K562 (cell line): ENCODE measurements around the gene CROCC2. TPM values are rescaled to one million over a fixed set of nuclear protein-coding genes. Genes with fewer than 3 reads are reported as not detected.

Experiments used
- ATAC-seq: fragments of 200-7000 bp; cut with Tn5 transposase; 3 replicates; pipeline ENCODE4 v1.9.1; 2020; ENCODE audit warnings: moderate library complexity
- BruUV-seq: library from RNA; stranded (reverse); fragments of 400-500 nt; replicated peaks from 2 replicates; lab custom pipeline; 2021; lab: Mats Ljungman, UMichigan
- CTCF ChIA-PET: fragments of 300-600 bp; formaldehyde crosslinking; extraction: SDS; loops from one replicate; lab custom pipeline; 2021; ENCODE audit warnings: low intra/inter-chr PET ratio; lab: Yijun Ruan, JAX
- POLR2A ChIA-PET: fragments of 300-600, 350-650 bp; sonication (Branson Sonifier 250); formaldehyde crosslinking; extraction: SDS; loops from one replicate; lab custom pipeline; 2021; ENCODE audit warnings: antibody characterized with exemption, inconsistent platforms; lab: Yijun Ruan, JAX
- DNase-seq, 4 experiments: peaks; one replicate each; pipeline versions ENCODE4 v3.0.0 to v3.0.0-alpha.2; 2011 to 2018; ENCODE audit warnings: low spot score in 3 of 4, mixed read lengths in 3 of 4; ENCODE audit errors: extremely low read depth in 1 of 4
- FAIRE-seq: peaks from 2 replicates; lab custom pipeline; 2011; peaks lifted over from hg19 to GRCh38; lab: Jason Lieb, UNC
- H2AFZ ChIP-seq: 2 replicates; pipeline ENCODE4 v1.6.0; 2011; ENCODE audit warnings: low read depth, low read length, control low read depth, inconsistent platforms
- H3K27ac ChIP-seq: fragments of 200-600 bp; 3 replicates; pipeline ENCODE4 v1.8.0; 2011; ENCODE audit warnings: low read depth, mild to moderate bottlenecking, control low read depth, inconsistent platforms, low read length, moderate library complexity, mixed read lengths; ENCODE audit errors: extremely low read depth
- H3K27me3 ChIP-seq, 2 experiments: fragments of 300-600 bp in 1 of 2; 2 replicates in 1 of 2; 3 replicates in 1 of 2; pipeline versions ENCODE4 v1.6.0 to v1.8.0; 2011; ENCODE audit warnings: inconsistent platforms in 2 of 2, low read length in 2 of 2, mild to moderate bottlenecking in 1 of 2, mixed read lengths in 1 of 2, moderate library complexity in 1 of 2; ENCODE audit not compliant: control insufficient read depth in 2 of 2, insufficient read depth in 2 of 2
- H3K36me3 ChIP-seq: fragments of 300-600 bp; 3 replicates; pipeline ENCODE4 v1.8.0; 2011; ENCODE audit warnings: mild to moderate bottlenecking, low read length, inconsistent platforms; ENCODE audit not compliant: control insufficient read depth, insufficient read depth
- H3K4me1 ChIP-seq, 2 experiments: fragments of 200-600 bp in 1 of 2; replicated peaks in 1 of 2; 2 replicates in 1 of 2; 3 replicates in 1 of 2; pipeline versions ENCODE4 v1.5.1 to v1.8.0; 2011; ENCODE audit warnings: inconsistent platforms in 2 of 2, low read length in 2 of 2, mild to moderate bottlenecking in 1 of 2, mixed read lengths in 1 of 2, moderate library complexity in 1 of 2; ENCODE audit not compliant: control insufficient read depth in 2 of 2, insufficient read depth in 2 of 2
- H3K4me2 ChIP-seq: 2 replicates; pipeline ENCODE4 v1.6.1; 2011; ENCODE audit warnings: low read length, control low read depth, inconsistent platforms, mixed read lengths; ENCODE audit not compliant: insufficient read depth
- H3K4me3 ChIP-seq: fragments of 200-600 bp; sonication (generic), shearing (Covaris generic); 2 replicates; pipeline ENCODE4 v1.5.1; 2016; ENCODE audit warnings: control low read depth, inconsistent platforms
- H3K79me2 ChIP-seq: fragments of 200-600 bp; 3 replicates; pipeline ENCODE4 v1.8.0; 2011; ENCODE audit warnings: low read length, inconsistent platforms; ENCODE audit not compliant: control insufficient read depth, insufficient read depth
- H3K9ac ChIP-seq, 2 experiments: 2 replicates each; pipeline versions ENCODE4 v1.6.0 to v1.6.1; 2011; ENCODE audit warnings: low read depth in 2 of 2, low read length in 2 of 2, control low read depth in 1 of 2, inconsistent platforms in 1 of 2, mild to moderate bottlenecking in 1 of 2, mixed read lengths in 1 of 2; ENCODE audit not compliant: insufficient read depth in 1 of 2
- H3K9me1 ChIP-seq: one replicate; pipeline ENCODE4 v1.6.0; 2011; ENCODE audit warnings: inconsistent platforms, mild to moderate bottlenecking, low read length, moderate library complexity; ENCODE audit not compliant: control insufficient read depth, insufficient read depth
- H3K9me3 ChIP-seq: replicated peaks from 2 replicates; pipeline ENCODE4 v1.5.1; 2011; ENCODE audit warnings: low read depth, low read length, inconsistent platforms; ENCODE audit not compliant: control insufficient read depth, insufficient read depth
- H4K20me1 ChIP-seq: replicated peaks from 2 replicates; pipeline ENCODE4 v1.6.1; 2011; ENCODE audit warnings: low read length, inconsistent platforms, mixed read lengths; ENCODE audit not compliant: control insufficient read depth, insufficient read depth
- ATF1 ChIP-seq, 2 experiments: fragments of 450-650 bp in 1 of 2; IDR thresholded peaks; 2 replicates each; pipeline ENCODE4 v1.6.1; 2016; ENCODE audit warnings: missing compliant biosample characterization in 1 of 2, missing genetic modification characterization in 1 of 2
- BDP1 ChIP-seq: IDR thresholded peaks from 3 replicates; pipeline ENCODE4 v1.6.1; 2011; ENCODE audit not compliant: insufficient read length, insufficient read depth
- SAFB ChIP-seq: fragments of 200-400 bp; formaldehyde crosslinking; IDR thresholded peaks from 2 replicates; pipeline ENCODE4 v1.6.1; 2017; ENCODE audit warnings: low read depth, low read length, borderline replicate concordance
- WHSC1 ChIP-seq: IDR thresholded peaks from one replicate; pipeline ENCODE4 v1.6.1; 2012; ENCODE audit warnings: low read length, control low read depth, inconsistent platforms
- ZNF354B ChIP-seq: fragments of 250-450 bp; sonication (Bioruptor Pico); IDR thresholded peaks from 2 replicates; pipeline ENCODE4 v1.4.0; 2020
- ZNF41 ChIP-seq: fragments of 250-450 bp; sonication (Bioruptor Pico); conservative IDR thresholded peaks from 2 replicates; pipeline ENCODE4 v1.4.0; 2020; ENCODE audit warnings: mild to moderate bottlenecking
- WGBS: fragments of 100-300 bp; shearing (Covaris generic); methylation state at CpG from one replicate; pipeline ENCODE4 v1.1.6; 2016; ENCODE audit warnings: low coverage, mixed read lengths; ENCODE audit not compliant: insufficient coverage; ENCODE audit errors: missing lambda C conversion rate; 5-methylcytosine and 5-hydroxymethylcytosine counted together
- in situ Hi-C: fragments of 300-500 bp; cut with MboI; formaldehyde crosslinking; loops from 4 replicates; pipeline ENCODE4 v1.15.0; 2018; ENCODE audit warnings: inconsistent platforms, mixed read lengths
- intact Hi-C: fragments of 100-400 bp; cut with micrococcal nuclease; formaldehyde crosslinking; loops from 2 replicates; pipeline ENCODE4 v1.14.2; 2022
- polyA plus RNA-seq, 8 experiments: library from polyadenylated mRNA; depleted of rRNA in 4 of 8; stranded (reverse) in 5 of 8; unstranded in 3 of 8; fragments of >200 nt; fragmentation: Nextera tagmentation in 2 of 8; fragmentation: Illumina TruSeq in 1 of 8; extraction: Ambion mirVana in 2 of 8; extraction: Trizol in 1 of 8; gene quantifications; 2 replicates each; pipeline versions ENCODE4 v1.2.1 to v1.2.3, GENCODE V29; 2011 to 2014; ENCODE audit warnings: inconsistent platforms in 1 of 8, missing spikeins in 1 of 8
- total RNA-seq, 7 experiments: library from RNA; depleted of rRNA in 6 of 7; stranded (reverse); fragments of >200 nt in 6 of 7; fragmentation: Illumina TruSeq in 2 of 7; extraction: Trizol in 2 of 7; gene quantifications; 2 replicates each; pipeline versions ENCODE4 v1.2.1 to v1.2.3, GENCODE V29; 2011 to 2021; ENCODE audit warnings: low replicate concordance in 1 of 7
- TF ChIP-seq, protein P1 (sequence below): fragments of 450-650 bp; IDR thresholded peaks from 2 replicates; pipeline ENCODE4 v1.6.1; 2016; ENCODE audit warnings: low read depth, mild to moderate bottlenecking, moderate library complexity
- TF ChIP-seq, protein P2 (sequence below): fragments of 250-450 bp; sonication (Bioruptor Pico); IDR thresholded peaks from 2 replicates; pipeline ENCODE4 v1.4.0; 2020; ENCODE audit warnings: mild to moderate bottlenecking

Gene CROCC2
- total and polyA plus RNA-seq, 9 of the 15 experiments (the other 6 are each of a cell fraction or from before 2014, with no cell fraction given), result not detected

DNA sequence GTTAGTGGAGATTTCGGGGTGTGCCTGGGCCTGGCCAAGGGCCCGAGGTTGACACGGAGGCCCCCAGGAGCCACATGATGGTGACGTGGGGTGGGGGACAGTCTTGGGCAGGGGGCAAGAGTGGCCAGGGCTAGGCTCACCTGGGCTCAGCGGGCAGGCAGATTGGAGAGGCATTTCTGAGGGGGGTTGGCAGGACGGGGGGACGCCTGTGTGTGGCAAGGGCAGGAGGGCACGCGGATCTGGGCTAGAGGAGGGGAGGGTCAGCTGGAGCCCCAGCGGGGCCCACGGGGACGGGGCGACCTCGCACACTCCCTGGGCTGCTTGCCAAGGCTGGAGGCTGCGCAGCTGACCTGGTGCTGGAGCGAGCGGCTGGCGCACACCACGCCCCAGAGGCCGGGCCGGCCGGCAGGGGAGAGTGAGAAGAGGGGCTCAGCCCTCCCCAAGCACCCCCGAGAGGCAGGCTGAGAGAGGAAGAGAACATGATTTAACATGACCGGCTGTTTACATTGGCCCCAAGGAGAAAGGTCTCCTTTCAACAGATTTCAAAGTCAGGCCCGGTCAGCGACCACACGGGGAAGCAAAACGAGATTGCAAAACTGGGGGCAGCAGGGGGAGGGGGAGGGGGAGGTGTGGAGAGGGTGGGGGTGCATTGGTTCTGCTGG, 54.3 kb downstream of the CROCC2 start:
- POLR2A ChIA-PET, result interaction anchor here (0.8 kb wide), 1 partner anchor 51 kb away, joined by 4 read pairs; no protein-coding TSS in a partner anchor
- in situ Hi-C loops, result no loop called here
- CTCF ChIA-PET, result no interaction called here
- intact Hi-C loops, result no loop called here
- H3K36me3 ChIP-seq, result no peaks in the 10 kb centered on the region
- no peaks in the 10 kb centered on the region for H3K9me1 ChIP-seq
- H3K9ac ChIP-seq, result no peak overlapping the region
- H3K27ac ChIP-seq, result no peak overlapping the region
- no peak overlapping the region for H2AFZ ChIP-seq
- DNase-seq, result no peak
- H3K79me2 ChIP-seq, result no peaks in the 10 kb centered on the region
- BruUV-seq, result no TSS peak
- H4K20me1 ChIP-seq, result no peaks in the 10 kb centered on the region
- FAIRE-seq, result no peak
- H3K9me3 ChIP-seq, result no peaks in the 10 kb centered on the region
- TF ChIP-seq ZNF354B, result no peak
- TF ChIP-seq, all 486 proteins: peak for 0
- Histone ChIP-seq H3K4me3 (no peak overlapping the region), H3K27me3 (peaks cover 0 to 50% of the 10 kb centered on the region in 2 experiments; a peak in 2 of 5 replicates), H3K4me1 (peaks cover 0 to 5% of the 10 kb centered on the region in 2 experiments; a peak in 1 of 5 replicates), H3K4me2 (no peak overlapping the region)
- 2% methylated on average over 10 of the region's 28 CpGs for WGBS
- ATAC-seq, result no peak

DNA sequence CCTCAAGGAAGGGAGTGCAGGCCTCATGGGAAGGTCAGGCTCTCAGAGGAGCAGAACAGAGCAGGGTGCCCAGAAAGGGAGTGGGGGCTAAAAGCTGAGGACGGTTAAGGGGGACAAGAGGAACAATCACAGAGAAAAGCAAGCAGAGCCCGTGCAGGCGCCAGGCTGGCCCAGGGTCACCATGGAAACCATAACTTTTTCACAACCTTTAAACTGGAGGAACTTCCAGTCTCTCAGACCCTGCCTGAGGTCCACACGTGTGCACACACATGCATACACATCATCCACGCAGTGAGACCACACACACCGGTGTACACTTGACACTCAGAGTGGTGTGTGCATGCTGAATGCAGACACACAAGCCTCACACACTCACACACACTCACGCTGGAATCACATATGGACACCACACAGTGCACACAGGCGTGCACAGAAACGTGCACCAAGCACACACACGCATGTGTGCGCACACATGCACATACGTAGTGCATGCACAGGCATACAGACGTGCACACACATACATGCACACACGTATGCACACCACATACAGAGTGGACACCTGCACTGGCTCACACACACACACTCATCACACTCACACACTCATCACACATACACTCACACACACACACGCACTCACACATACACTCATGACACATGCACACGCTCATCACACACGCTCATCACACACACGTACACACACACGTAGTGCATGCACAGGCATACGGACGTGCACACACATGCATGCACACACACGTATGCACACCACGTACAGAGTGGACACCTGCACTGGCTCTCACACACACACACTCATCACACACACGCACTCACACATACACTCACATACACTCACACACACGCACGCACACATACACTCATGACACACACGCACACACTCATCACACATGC, 55.1 kb downstream of the CROCC2 start:
- H3K4me3 ChIP-seq, result no peak overlapping the region
- H3K9ac ChIP-seq, result no peak overlapping the region
- no peak for ATAC-seq
- no peaks in the 10 kb centered on the region for H3K36me3 ChIP-seq
- WGBS, result 40% methylated on average over 17 of the region's 27 CpGs
- no peak overlapping the region for H3K4me2 ChIP-seq
- ChIA-PET POLR2A (no interaction called here), CTCF (no interaction called here)
- no peaks in the 10 kb centered on the region for H3K9me1 ChIP-seq
- intact Hi-C loops, result no loop called here
- no peak for TF ChIP-seq ZNF41 (CRISPR knock-in tag)
- no peak for TF ChIP-seq WHSC1
- no peak for TF ChIP-seq ATF1 (CRISPR knock-in tag; IDR thresholded peaks at IDR 0.05)
- TF ChIP-seq ATF1 (tag; IDR thresholded peaks at IDR 0.05), result no peak
- TF ChIP-seq, protein P1, sequence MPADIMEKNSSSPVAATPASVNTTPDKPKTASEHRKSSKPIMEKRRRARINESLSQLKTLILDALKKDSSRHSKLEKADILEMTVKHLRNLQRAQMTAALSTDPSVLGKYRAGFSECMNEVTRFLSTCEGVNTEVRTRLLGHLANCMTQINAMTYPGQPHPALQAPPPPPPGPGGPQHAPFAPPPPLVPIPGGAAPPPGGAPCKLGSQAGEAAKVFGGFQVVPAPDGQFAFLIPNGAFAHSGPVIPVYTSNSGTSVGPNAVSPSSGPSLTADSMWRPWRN, result no peak
- TF ChIP-seq, protein P2, sequence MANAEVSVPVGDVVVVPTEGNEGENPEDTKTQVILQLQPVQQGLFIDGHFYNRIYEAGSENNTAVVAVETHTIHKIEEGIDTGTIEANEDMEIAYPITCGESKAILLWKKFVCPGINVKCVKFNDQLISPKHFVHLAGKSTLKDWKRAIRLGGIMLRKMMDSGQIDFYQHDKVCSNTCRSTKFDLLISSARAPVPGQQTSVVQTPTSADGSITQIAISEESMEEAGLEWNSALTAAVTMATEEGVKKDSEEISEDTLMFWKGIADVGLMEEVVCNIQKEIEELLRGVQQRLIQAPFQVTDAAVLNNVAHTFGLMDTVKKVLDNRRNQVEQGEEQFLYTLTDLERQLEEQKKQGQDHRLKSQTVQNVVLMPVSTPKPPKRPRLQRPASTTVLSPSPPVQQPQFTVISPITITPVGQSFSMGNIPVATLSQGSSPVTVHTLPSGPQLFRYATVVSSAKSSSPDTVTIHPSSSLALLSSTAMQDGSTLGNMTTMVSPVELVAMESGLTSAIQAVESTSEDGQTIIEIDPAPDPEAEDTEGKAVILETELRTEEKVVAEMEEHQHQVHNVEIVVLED (CRISPR knock-in tag), result no peak
- no peak for TF ChIP-seq SAFB
- TF ChIP-seq BDP1, result no peak
- no peak for DNase-seq
- H3K79me2 ChIP-seq, result no peaks in the 10 kb centered on the region
- in situ Hi-C loops, result no loop called here
- no peak overlapping the region for H2AFZ ChIP-seq
- no peaks in the 10 kb centered on the region for H3K9me3 ChIP-seq
- peaks cover 0 to 13% of the 10 kb centered on the region in 2 experiments; a peak in 1 of 5 replicates for H3K4me1 ChIP-seq
- no peak overlapping the region for H3K27ac ChIP-seq
- no peak for FAIRE-seq
- no TSS peak for BruUV-seq
- H4K20me1 ChIP-seq, result no peaks in the 10 kb centered on the region
- H3K27me3 ChIP-seq, result peaks cover 0 to 45% of the 10 kb centered on the region in 2 experiments; a peak in 2 of 5 replicates
